Pancreas (tissue), 10 donors: ENCODE data around the gene SERPINC1. TPM values are rescaled to one million over a fixed set of nuclear protein-coding genes. Genes with fewer than 3 reads are reported as not detected.

Experiments used
- ATAC-seq, 4 donors: fragments of 200-7000 bp; cut with Tn5 transposase; one replicate each; pipeline versions ENCODE4 v1.8.0 to v1.9.1; 2020; ENCODE audit warnings: mild to moderate bottlenecking in 4 of 4, moderate library complexity in 4 of 4
- DNase-seq, 6 donors: peaks; one replicate each; pipeline ENCODE4 v3.0.0-alpha.2; 2020
- FAIRE-seq: peaks from 2 replicates; lab custom pipeline; 2012; peaks lifted over from hg19 to GRCh38; lab: Jason Lieb, UNC
- H3K27ac ChIP-seq, 4 donors: fragments of 200-600 bp; sonication (generic); 1 replicate in 3 of 4; 2 replicates in 1 of 4; pipeline versions ENCODE4 v1.5.0 to v1.8.0; 2020
- H3K27me3 ChIP-seq, 4 donors: fragments of 200-600 bp; one replicate each; pipeline ENCODE4 v1.8.0; 2021
- H3K36me3 ChIP-seq, 3 donors: fragments of 200-600 bp; sonication (generic) in 1 of 3; one replicate each; pipeline versions ENCODE4 v1.5.0 to v1.8.0; 2020 to 2021
- H3K4me1 ChIP-seq, 3 donors: fragments of 200-600 bp; one replicate each; pipeline ENCODE4 v1.8.0; 2021
- H3K4me3 ChIP-seq, 4 donors: fragments of 200-600 bp; sonication (generic) in 2 of 4; one replicate each; pipeline versions ENCODE4 v1.5.0 to v1.8.0; 2020 to 2021
- H3K9me3 ChIP-seq, 4 donors: fragments of 200-600 bp; one replicate each; pipeline ENCODE4 v1.8.0; 2021
- WGBS, 2 donors: extraction: QIAGEN DNeasy Blood & Tissue Kit; methylation state at CpG; one replicate each; pipeline ENCODE4 v1.1.7; 2013; 5-methylcytosine and 5-hydroxymethylcytosine counted together
- intact Hi-C, 3 donors: fragments of 100-400 bp; cut with DNase I; formaldehyde crosslinking; loops; one replicate each; pipeline versions ENCODE4 v1.11.1 to v1.14.2; 2022
- polyA plus RNA-seq, 2 donors: library from polyadenylated mRNA; stranded (reverse); fragments of 200-250 nt; gene quantifications; one replicate each; pipeline ENCODE4 v1.2.3, GENCODE V29; 2013
- total RNA-seq, 6 donors: library from RNA; stranded (reverse); fragmentation: NEBNext Ultra II Directional in 4 of 6; extraction: Animal tissue kit (Norgen Biotek cat#: 25700) in 4 of 6; gene quantifications; one replicate each; pipeline versions ENCODE4 v1.2.1 to v1.2.4, GENCODE V29; 2021 to 2023
- TF ChIP-seq, protein P1 (sequence below), 4 donors: fragments of 200-600 bp; sonication (generic) in 3 of 4; IDR thresholded peaks; one replicate each; pipeline versions ENCODE4 v1.5.0 to v1.8.0; 2021; ENCODE audit warnings: antibody characterized with exemption in 4 of 4
- donor health status: healthy with polysubstance abuse.
- donor health status: DM: no; HTN: no; CAD: no; lungs with moderate emphysema.
- donor health status: DM: no; HTN: no; CAD: no.
- donor health status: control.
- donor health status: control.
- donor health status: Bipolar disorder and iron deficiency.
- donor health status: DM: yes; HTN: yes; CAD: no.
- donor health status: DM: no; HTN: no; CAD: no.
- donor health status: DM: no; HTN: no; CAD: no.
- donor health status: DM: yes; HTN: yes; CAD: no.

Gene SERPINC1
- total and polyA plus RNA-seq, 8 donors: 0.16 to 1.2 TPM; not detected in 6

DNA sequence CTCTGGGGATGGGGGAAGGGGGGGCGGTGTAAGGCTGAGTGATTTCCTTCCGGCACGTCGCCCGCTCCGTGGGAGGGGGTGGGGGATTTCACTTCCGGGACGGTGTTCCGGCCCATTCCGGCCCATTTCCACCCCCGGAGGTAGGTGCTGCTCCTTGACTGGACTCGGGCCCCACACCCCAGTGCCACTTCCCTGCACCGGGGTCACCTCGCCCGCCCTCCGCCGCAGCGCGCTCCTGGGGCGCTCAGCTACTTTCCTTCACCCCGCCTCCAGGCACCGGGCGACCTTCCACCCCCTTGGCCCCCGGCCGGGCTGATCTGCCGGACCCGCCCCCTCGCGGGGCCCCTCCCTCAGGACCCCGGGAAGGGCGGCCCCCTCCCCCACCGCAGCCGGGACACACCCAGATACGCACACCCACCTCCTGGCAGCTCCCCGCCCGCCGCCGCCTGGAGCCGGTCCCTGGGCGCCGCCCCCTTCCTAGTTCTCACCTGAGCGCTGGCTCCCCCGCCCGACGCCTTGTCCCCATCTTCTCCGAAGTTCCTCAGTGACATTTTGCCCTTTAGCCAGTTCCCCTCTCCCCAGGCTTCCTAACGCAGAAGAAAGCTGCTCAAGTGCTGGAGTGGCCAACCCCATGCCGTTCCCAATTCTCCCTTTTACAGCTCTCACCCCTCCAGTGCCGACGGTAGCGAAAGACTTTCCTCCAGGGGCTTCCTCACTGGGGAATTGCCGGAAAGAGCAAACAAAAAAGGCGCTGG, 48.7 kb downstream of the SERPINC1 start, which contains the start of gene ZBTB37:
TSS of gene ZBTB37 (plus strand) at position 115 of the 755 bp plus-strand sequence. CDS start 1,846 bp downstream, outside the sequence.
- DNase-seq (peak; percentile 94 to 98 (median 96)), FAIRE-seq (no peak), ATAC-seq (peak; percentile 80 to 87 (median 84))
- Histone ChIP-seq H3K4me1 (peaks cover 10 to 30% (median 27%) of the 10 kb centered on the region in 3 donors), H3K27me3 (no peaks in the 10 kb centered on the region), H3K4me3 (peak within 1 kb of the TSS; percentile 59 to 78 (median 72)), H3K9me3 (no peaks in the 10 kb centered on the region), H3K36me3 (peaks cover 0 to 26% (median 20%) of the 10 kb centered on the region in 3 donors), H3K27ac (peak within 1 kb of the TSS; percentile 90 to 99 (median 96))
- TF ChIP-seq, protein P1, sequence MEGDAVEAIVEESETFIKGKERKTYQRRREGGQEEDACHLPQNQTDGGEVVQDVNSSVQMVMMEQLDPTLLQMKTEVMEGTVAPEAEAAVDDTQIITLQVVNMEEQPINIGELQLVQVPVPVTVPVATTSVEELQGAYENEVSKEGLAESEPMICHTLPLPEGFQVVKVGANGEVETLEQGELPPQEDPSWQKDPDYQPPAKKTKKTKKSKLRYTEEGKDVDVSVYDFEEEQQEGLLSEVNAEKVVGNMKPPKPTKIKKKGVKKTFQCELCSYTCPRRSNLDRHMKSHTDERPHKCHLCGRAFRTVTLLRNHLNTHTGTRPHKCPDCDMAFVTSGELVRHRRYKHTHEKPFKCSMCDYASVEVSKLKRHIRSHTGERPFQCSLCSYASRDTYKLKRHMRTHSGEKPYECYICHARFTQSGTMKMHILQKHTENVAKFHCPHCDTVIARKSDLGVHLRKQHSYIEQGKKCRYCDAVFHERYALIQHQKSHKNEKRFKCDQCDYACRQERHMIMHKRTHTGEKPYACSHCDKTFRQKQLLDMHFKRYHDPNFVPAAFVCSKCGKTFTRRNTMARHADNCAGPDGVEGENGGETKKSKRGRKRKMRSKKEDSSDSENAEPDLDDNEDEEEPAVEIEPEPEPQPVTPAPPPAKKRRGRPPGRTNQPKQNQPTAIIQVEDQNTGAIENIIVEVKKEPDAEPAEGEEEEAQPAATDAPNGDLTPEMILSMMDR (IDR thresholded peaks at IDR 0.05): no peak
- 0 to 1% methylated on average over 40 to 53 of the region's 53 CpGs for WGBS, 2 donors
- intact Hi-C loops: no loop called here

GRCh38 chr1:173867753-173868265, 49.3 kb downstream of the SERPINC1 start, which contains the start of gene GAS5:
Gene GAS5, minus strand, starts transcription at chr1:173867989.
- ATAC-seq: peak; percentile 83 to 92 (median 86)
- Histone ChIP-seq H3K4me1 (peaks cover 10 to 30% (median 27%) of the 10 kb centered on the region in 3 donors), H3K9me3 (no peaks in the 10 kb centered on the region), H3K27me3 (no peaks in the 10 kb centered on the region), H3K27ac (peak within 1 kb of the TSS; percentile 90 to 99 (median 96)), H3K36me3 (peaks cover 0 to 33% (median 26%) of the 10 kb centered on the region in 3 donors), H3K4me3 (peak within 1 kb of the TSS; percentile 59 to 78 (median 72))
- intact Hi-C loops: no loop called here
- WGBS, 2 donors: 0% methylated on average over 27 to 30 of the region's 30 CpGs
- TF ChIP-seq, protein P1 (IDR thresholded peaks at IDR 0.05): no peak
- FAIRE-seq: peak; percentile 87
- peak; percentile 93 to 100 (median 99) for DNase-seq

- Histone ChIP-seq H3K4me1 (peaks cover 10 to 30% (median 27%) of the 10 kb centered on the region in 3 donors), H3K27ac (peak overlapping the region; percentile 58 to 99 (median 96)), H3K27me3 (no peaks in the 10 kb centered on the region), H3K36me3 (peaks cover 0 to 38% (median 29%) of the 10 kb centered on the region in 3 donors), H3K9me3 (no peaks in the 10 kb centered on the region), H3K4me3 (peak overlapping the region; percentile 59 to 78 (median 65))
- DNase-seq: peak in 2 of 6 donors; percentile 48 to 57
- peak; percentile 2 to 5 (median 3) for ATAC-seq
- 2 to 3% methylated on average over 32 of the region's 32 CpGs for WGBS, 2 donors
- TF ChIP-seq, protein P1 (IDR thresholded peaks at IDR 0.05): no peak
- intact Hi-C loops: no loop called here
- no peak for FAIRE-seq
Observed at GRCh38 chr1:173867141-173867752, 49.9 kb downstream of the SERPINC1 start.

DNA sequence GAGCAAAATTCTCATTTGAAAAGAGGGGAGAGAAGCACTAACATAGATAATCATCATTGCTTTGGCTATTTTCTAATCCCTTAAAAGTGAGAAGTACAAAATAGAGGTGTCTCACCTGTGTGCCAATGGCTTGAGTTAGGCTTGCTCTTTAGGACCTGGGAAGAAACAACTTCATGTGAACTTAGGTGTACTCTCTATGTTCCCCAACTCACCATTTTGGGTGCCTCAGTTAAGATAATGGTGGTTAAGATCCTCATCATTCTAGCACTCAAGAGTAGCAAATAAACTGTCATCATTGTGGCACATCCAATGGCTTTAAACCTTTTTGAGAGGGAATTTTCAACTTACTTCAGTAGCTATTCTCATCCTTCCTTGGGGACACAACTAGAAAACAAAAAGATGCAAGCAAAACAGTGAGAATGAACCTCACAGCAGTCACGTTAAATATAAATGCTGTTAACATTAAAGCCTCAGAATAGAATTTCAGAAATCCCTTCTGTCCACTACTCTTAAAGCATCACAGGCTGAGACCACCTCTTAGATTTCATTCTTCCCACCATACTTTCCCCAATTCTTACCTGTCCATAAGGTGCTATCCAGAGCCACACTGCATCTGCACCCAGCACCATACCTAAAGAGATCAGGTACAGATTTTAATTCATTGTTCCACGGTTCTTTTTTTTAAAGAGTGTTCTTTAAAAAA, 50.6 kb downstream of the SERPINC1 start:
- DNase-seq: no peak
- peaks cover 10 to 30% (median 27%) of the 10 kb centered on the region in 3 donors for H3K4me1 ChIP-seq
- H3K27ac ChIP-seq: peak overlapping the region in 3 of 4 donors; percentile 96 to 99 (median 97)
- FAIRE-seq: no peak
- H3K4me3 ChIP-seq: peak overlapping the region; percentile 59 to 78 (median 65)
- H3K9me3 ChIP-seq: no peaks in the 10 kb centered on the region
- intact Hi-C loops: no loop called here
- no peaks in the 10 kb centered on the region for H3K27me3 ChIP-seq
- TF ChIP-seq, protein P1 (IDR thresholded peaks at IDR 0.05): no peak
- ATAC-seq: no peak
- WGBS, 2 donors: 11 to 12% methylated on average over 2 of the region's 2 CpGs
- peaks cover 0 to 38% (median 29%) of the 10 kb centered on the region in 3 donors for H3K36me3 ChIP-seq
